HepG2 (cell line): ENCODE results near the gene DRAP1. TPM values are rescaled to one million over a fixed set of nuclear protein-coding genes. Genes with fewer than 3 reads are reported as not detected.

Experiments
- ATAC-seq: fragments of 200-7000 bp; cut with Tn5 transposase; 3 replicates; pipeline ENCODE4 v1.9.1; 2020; ENCODE audit warnings: mild to moderate bottlenecking, moderate library complexity
- BruUV-seq: library from RNA; stranded (reverse); fragments of 400-500 nt; replicated peaks from 2 replicates; lab custom pipeline; 2021; lab: Mats Ljungman, UMichigan
- CTCF ChIA-PET: fragments of 300-600 bp; formaldehyde crosslinking; extraction: SDS; loops from one replicate; lab custom pipeline; 2021; ENCODE audit warnings: low total read pairs, inconsistent platforms, low intra/inter-chr PET ratio; lab: Yijun Ruan, JAX
- POLR2A ChIA-PET: fragments of 350-600 bp; sonication (Branson Sonifier 250); formaldehyde crosslinking; loops from one replicate; lab custom pipeline; 2020; ENCODE audit warnings: antibody characterized with exemption, inconsistent platforms; lab: Yijun Ruan, JAX
- DNase-seq: peaks from one replicate; pipeline ENCODE4 v3.0.0-alpha.2; 2015; ENCODE audit warnings: low spot score
- FAIRE-seq: peaks from 3 replicates; lab custom pipeline; 2011; peaks lifted over from hg19 to GRCh38; lab: Jason Lieb, UNC
- H2AFZ ChIP-seq: one replicate; pipeline ENCODE4 v1.6.1; 2011; ENCODE audit warnings: low read length, inconsistent platforms
- H3K27ac ChIP-seq: fragments of 300-600 bp; 3 replicates; pipeline ENCODE4 v1.8.0; 2011; ENCODE audit warnings: mixed run types, mild to moderate bottlenecking, mixed read lengths, low read length, inconsistent platforms; ENCODE audit not compliant: insufficient read depth; ENCODE audit errors: extremely low read length
- H3K27me3 ChIP-seq, 2 experiments: fragments of 200-600 bp in 1 of 2; 2 replicates in 1 of 2; 3 replicates in 1 of 2; pipeline versions ENCODE4 v1.6.0 to v1.8.0; 2011; ENCODE audit warnings: low read length in 2 of 2, mild to moderate bottlenecking in 2 of 2, moderate library complexity in 2 of 2, inconsistent platforms in 1 of 2; ENCODE audit not compliant: insufficient read depth in 2 of 2, control insufficient read depth in 1 of 2
- H3K36me3 ChIP-seq, 2 experiments: fragments of 200-600 bp in 1 of 2; replicated peaks in 1 of 2; 2 replicates in 1 of 2; 3 replicates in 1 of 2; pipeline versions ENCODE4 v1.5.1 to v1.8.0; 2011; ENCODE audit warnings: low read length in 2 of 2, inconsistent platforms in 1 of 2; ENCODE audit not compliant: insufficient read depth in 2 of 2, control insufficient read depth in 1 of 2
- H3K4me1 ChIP-seq: 2 replicates; pipeline ENCODE4 v1.5.1; 2012; ENCODE audit warnings: low read length, inconsistent platforms; ENCODE audit not compliant: insufficient read depth
- H3K4me2 ChIP-seq: 2 replicates; pipeline ENCODE4 v1.6.0; 2011; ENCODE audit warnings: low read depth, low read length, inconsistent platforms
- H3K4me3 ChIP-seq, 3 experiments: fragments of 200-600 bp in 1 of 3; sonication (generic), shearing (Covaris generic) in 1 of 3; replicated peaks in 1 of 3; 2 replicates each; pipeline ENCODE4 v1.5.1; 2011 to 2016; ENCODE audit warnings: low read length in 3 of 3, inconsistent platforms in 2 of 3, low read depth in 2 of 3, mild to moderate bottlenecking in 2 of 3, control low read depth in 1 of 3, mixed read lengths in 1 of 3; ENCODE audit not compliant: insufficient read depth in 1 of 3
- H3K79me2 ChIP-seq: one replicate; pipeline ENCODE4 v1.6.1; 2011; ENCODE audit warnings: low read length, inconsistent platforms; ENCODE audit not compliant: insufficient read depth
- H3K9ac ChIP-seq: 2 replicates; pipeline ENCODE4 v1.6.0; 2011; ENCODE audit warnings: mild to moderate bottlenecking, low read depth, low read length, inconsistent platforms; ENCODE audit not compliant: insufficient read depth
- H3K9me3 ChIP-seq: 2 replicates; pipeline ENCODE4 v1.5.1; 2012; ENCODE audit warnings: mild to moderate bottlenecking, low read length
- H4K20me1 ChIP-seq: 2 replicates; pipeline ENCODE4 v1.6.0; 2011; ENCODE audit warnings: inconsistent platforms, mild to moderate bottlenecking, low read length, moderate library complexity; ENCODE audit not compliant: insufficient read depth
- NFRKB ChIP-seq: fragments of 450-650 bp; IDR thresholded peaks from 2 replicates; pipeline ENCODE4 v1.6.1; 2017
- TARDBP ChIP-seq: sonication (generic); formaldehyde crosslinking; IDR thresholded peaks from 2 replicates; pipeline ENCODE4 v1.8.0; 2022; ENCODE audit warnings: mild to moderate bottlenecking, missing genetic modification reagents
- ZNF20 ChIP-seq: sonication (generic); formaldehyde crosslinking; IDR thresholded peaks from 2 replicates; pipeline ENCODE4 v1.4.0; 2020; ENCODE audit warnings: mild to moderate bottlenecking, moderate library complexity, missing genetic modification reagents
- ZNF326 ChIP-seq: sonication (generic); formaldehyde crosslinking; IDR thresholded peaks from 2 replicates; pipeline ENCODE4 v1.4.0; 2020; ENCODE audit warnings: missing genetic modification reagents, borderline replicate concordance
- ZNF430 ChIP-seq: sonication (generic); formaldehyde crosslinking; IDR thresholded peaks from 2 replicates; pipeline ENCODE4 v1.9.0; 2021; ENCODE audit warnings: mild to moderate bottlenecking, missing genetic modification reagents
- WGBS: methylation state at CpG from one replicate; pipeline ENCODE4 v1.1.6; 2017; ENCODE audit warnings: low lambda C conversion rate; 5-methylcytosine and 5-hydroxymethylcytosine counted together
- in situ Hi-C: cut with HindIII; loops from 2 replicates; pipeline ENCODE4 v1.10.0; 2017; ENCODE audit warnings: low pct_unique_long_range_greater_than_20kb; ENCODE audit not compliant: extremely low pct_ligation_motif_present
- intact Hi-C: fragments of 100-400 bp; cut with micrococcal nuclease; formaldehyde crosslinking; loops from one replicate; pipeline ENCODE4 v1.10.0; 2022; ENCODE audit not compliant: unreplicated experiment
- polyA plus RNA-seq, 8 experiments: library from polyadenylated mRNA; depleted of rRNA in 3 of 8; stranded (reverse) in 7 of 8; unstranded in 1 of 8; fragments of >200 nt; fragmentation: Illumina TruSeq in 4 of 8; extraction: Trizol in 4 of 8; gene quantifications; 2 replicates each; pipeline versions ENCODE4 v1.2.1 to v1.2.3, GENCODE V29; 2011 to 2016; ENCODE audit warnings: low read depth in 4 of 8, missing spikeins in 1 of 8, mixed read lengths in 1 of 8; ENCODE audit not compliant: insufficient read depth in 1 of 8
- total RNA-seq, 5 experiments: library from RNA; depleted of rRNA; stranded (reverse); fragments of >200 nt; fragmentation: Illumina TruSeq; extraction: Trizol; gene quantifications; 2 replicates each; pipeline ENCODE4 v1.2.3, GENCODE V29; 2016; ENCODE audit warnings: low read depth in 1 of 5
- TF ChIP-seq, protein P1 (sequence below): sonication (generic); formaldehyde crosslinking; IDR thresholded peaks from 2 replicates; pipeline ENCODE4 v1.4.0; 2020; ENCODE audit warnings: missing genetic modification reagents, mild to moderate bottlenecking, borderline replicate concordance

The DRAP1 gene
- total and polyA plus RNA-seq, 2 of the 13 experiments (the other 11 are each of a cell fraction or from before 2014, with no cell fraction given), result 46.8 to 52.3 TPM

DNA sequence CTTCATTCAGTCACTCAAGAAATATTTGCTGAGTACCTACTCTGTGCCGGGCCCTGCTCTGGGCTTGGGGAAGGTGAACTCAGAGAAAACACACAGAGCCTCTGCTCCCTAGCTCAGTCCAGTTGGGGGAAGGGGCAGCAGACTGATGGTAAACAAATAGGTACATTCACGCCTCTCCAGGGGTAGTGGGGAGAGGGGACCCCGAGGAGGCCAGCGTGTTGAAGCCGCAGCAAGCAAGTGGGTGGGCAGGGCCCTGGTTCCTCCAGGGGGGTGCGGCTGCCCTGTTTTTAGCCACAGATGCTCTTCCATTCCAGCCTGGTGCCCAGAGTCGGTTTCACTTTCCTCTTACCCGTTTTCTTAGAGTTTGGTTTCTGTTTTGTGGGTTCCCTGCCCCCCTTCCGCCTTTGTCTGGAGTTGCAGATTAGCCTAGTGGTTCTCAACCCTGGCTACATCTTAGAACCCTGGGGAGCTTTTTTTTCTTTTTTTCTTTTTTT lies 8.7 kb downstream of the DRAP1 start (continued):
- TF ChIP-seq, protein P1, sequence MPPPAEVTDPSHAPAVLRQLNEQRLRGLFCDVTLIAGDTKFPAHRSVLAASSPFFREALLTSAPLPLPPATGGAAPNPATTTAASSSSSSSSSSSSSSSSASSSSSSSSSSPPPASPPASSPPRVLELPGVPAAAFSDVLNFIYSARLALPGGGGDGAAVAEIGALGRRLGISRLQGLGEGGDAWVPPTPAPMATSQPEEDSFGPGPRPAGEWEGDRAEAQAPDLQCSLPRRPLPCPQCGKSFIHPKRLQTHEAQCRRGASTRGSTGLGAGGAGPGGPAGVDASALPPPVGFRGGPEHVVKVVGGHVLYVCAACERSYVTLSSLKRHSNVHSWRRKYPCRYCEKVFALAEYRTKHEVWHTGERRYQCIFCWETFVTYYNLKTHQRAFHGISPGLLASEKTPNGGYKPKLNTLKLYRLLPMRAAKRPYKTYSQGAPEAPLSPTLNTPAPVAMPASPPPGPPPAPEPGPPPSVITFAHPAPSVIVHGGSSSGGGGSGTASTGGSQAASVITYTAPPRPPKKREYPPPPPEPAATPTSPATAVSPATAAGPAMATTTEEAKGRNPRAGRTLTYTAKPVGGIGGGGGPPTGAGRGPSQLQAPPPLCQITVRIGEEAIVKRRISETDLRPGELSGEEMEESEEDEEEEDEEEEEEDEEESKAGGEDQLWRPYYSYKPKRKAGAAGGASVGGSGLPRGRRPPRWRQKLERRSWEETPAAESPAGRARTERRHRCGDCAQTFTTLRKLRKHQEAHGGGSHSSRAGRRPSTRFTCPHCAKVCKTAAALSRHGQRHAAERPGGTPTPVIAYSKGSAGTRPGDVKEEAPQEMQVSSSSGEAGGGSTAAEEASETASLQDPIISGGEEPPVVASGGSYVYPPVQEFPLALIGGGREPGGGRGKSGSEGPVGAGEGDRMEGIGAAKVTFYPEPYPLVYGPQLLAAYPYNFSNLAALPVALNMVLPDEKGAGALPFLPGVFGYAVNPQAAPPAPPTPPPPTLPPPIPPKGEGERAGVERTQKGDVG (CRISPR knock-in tag), result no peak
- TF ChIP-seq ZNF430 (CRISPR knock-in tag) (no peak), ZNF20 (no peak)

DNA sequence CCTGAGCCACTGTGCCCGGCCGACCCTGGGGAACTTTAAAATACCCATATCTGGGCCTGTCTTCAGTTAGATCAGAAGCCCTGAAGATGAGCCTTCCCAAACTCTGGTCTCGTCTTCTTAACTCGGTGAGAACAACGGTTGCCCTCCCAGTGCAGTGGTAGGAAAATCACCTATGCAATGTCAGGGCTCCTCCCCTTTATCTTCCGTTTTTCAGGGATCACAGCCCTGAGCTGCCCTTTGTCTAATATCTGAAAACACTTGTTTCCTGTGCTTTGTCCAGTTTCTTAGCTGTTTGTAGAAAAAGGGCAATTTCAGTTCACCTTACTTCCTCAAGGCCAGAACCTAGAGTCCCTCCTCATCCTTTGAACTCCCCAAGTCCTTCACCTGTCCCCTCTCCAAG lies 9.4 kb downstream of the DRAP1 start:
- no peaks in the 10 kb centered on the region for H3K36me3 ChIP-seq
- no peak for DNase-seq
- ChIA-PET POLR2A (interaction anchor here (0.7 kb wide), 1 partner anchor 10 kb away, joined by 3 read pairs; the partner anchor contains the start of genes C11orf68 and DRAP1), CTCF (no interaction called here)
- H3K9me3 ChIP-seq, result no peaks in the 10 kb centered on the region
- H3K27me3 ChIP-seq, result peaks cover 0 to 3% of the 10 kb centered on the region in 2 experiments; a peak in 1 of 5 replicates
- no TSS peak for BruUV-seq
- H3K9ac ChIP-seq, result peak overlapping the region; percentile 68
- TF ChIP-seq TARDBP (CRISPR knock-in tag) (0 out of 2 replicates have a peak, but pooled peaks have one; percentile 20), NFRKB (no peak), ZNF326 (CRISPR knock-in tag) (no peak)
- FAIRE-seq, result no peak
- H3K79me2 ChIP-seq, result no peaks in the 10 kb centered on the region
- intact Hi-C loops, result no loop called here
- in situ Hi-C loops, result no loop called here
- peak overlapping the region; percentile 97 for H3K4me2 ChIP-seq
- H2AFZ ChIP-seq, result peak overlapping the region; percentile 87
- no peak overlapping the region for H3K27ac ChIP-seq
- H4K20me1 ChIP-seq, result no peaks in the 10 kb centered on the region
- peak; percentile 61 for ATAC-seq
- peaks cover 43% of the 10 kb centered on the region for H3K4me1 ChIP-seq
- H3K4me3 ChIP-seq, result peak overlapping the region; percentile 64 to 75 (median 69)
- whole genome bisulfite sequencing, result 14% methylated on average over 6 of the region's 6 CpGs
